HEK293 (cell line): ENCODE data around the gene CLDN16.

ENCODE experiments used
- CTCF ChIA-PET: fragments of 350-600 bp; formaldehyde crosslinking; extraction: SDS; loops from one replicate; lab custom pipeline; 2021; ENCODE audit warnings: antibody characterized with exemption; lab: Yijun Ruan, JAX
- POLR2A ChIA-PET: fragments of 300-600 bp; formaldehyde crosslinking; extraction: SDS; loops from one replicate; lab custom pipeline; 2020; ENCODE audit warnings: antibody characterized with exemption, inconsistent platforms; lab: Yijun Ruan, JAX
- H3K27ac ChIP-seq: fragments of 200-500 bp; sonication (Bioruptor generic); 2 replicates; pipeline ENCODE4 v1.5.1; 2014; ENCODE audit warnings: low read depth, low read length, control low read depth, inconsistent platforms; ENCODE audit errors: extremely low read depth
- H3K36me3 ChIP-seq, 2 experiments: fragments of 200-500 bp in 1 of 2; sonication (Bioruptor generic) in 1 of 2; 1 replicate in 1 of 2; 2 replicates in 1 of 2; pipeline ENCODE4 v1.5.1; 2014 to 2017; ENCODE audit warnings: inconsistent platforms in 2 of 2, low read length in 2 of 2; ENCODE audit not compliant: control insufficient read depth in 2 of 2, insufficient read depth in 1 of 2
- H3K4me1 ChIP-seq: fragments of 200-500 bp; sonication (Bioruptor generic); 2 replicates; pipeline ENCODE4 v1.5.1; 2014; ENCODE audit warnings: mild to moderate bottlenecking, low read length, inconsistent platforms; ENCODE audit not compliant: control insufficient read depth, insufficient read depth
- H3K4me3 ChIP-seq: 2 replicates; pipeline ENCODE4 v1.5.1; 2011; ENCODE audit warnings: low read depth, mild to moderate bottlenecking, control low read depth, low read length, moderate library complexity
- H3K9me3 ChIP-seq: fragments of 200-500 bp; sonication (Bioruptor generic); 2 replicates; pipeline ENCODE4 v1.5.1; 2014; ENCODE audit warnings: low read depth, low read length, inconsistent platforms; ENCODE audit not compliant: control insufficient read depth, insufficient read depth
- GLIS2 ChIP-seq: fragments of 450-650 bp; formaldehyde crosslinking; IDR thresholded peaks from 2 replicates; pipeline ENCODE4 v1.5.1; 2016; ENCODE audit warnings: missing biosample characterization, missing genetic modification characterization
- INSM2 ChIP-seq: fragments of 450-650 bp; formaldehyde crosslinking; IDR thresholded peaks from 2 replicates; pipeline ENCODE4 v1.5.1; 2016; ENCODE audit warnings: missing biosample characterization, missing genetic modification characterization
- KLF8 ChIP-seq: fragments of 450-650 bp; formaldehyde crosslinking; IDR thresholded peaks from 2 replicates; pipeline ENCODE4 v1.5.1; 2016; ENCODE audit warnings: missing biosample characterization, missing genetic modification characterization
- RBAK ChIP-seq: fragments of 450-650 bp; formaldehyde crosslinking; IDR thresholded peaks from 2 replicates; pipeline ENCODE4 v1.5.1; 2016; ENCODE audit warnings: missing biosample characterization, missing genetic modification characterization
- SCRT2 ChIP-seq: fragments of 450-650 bp; formaldehyde crosslinking; IDR thresholded peaks from 2 replicates; pipeline ENCODE4 v1.5.1; 2016; ENCODE audit warnings: missing biosample characterization, missing genetic modification characterization
- SP2 ChIP-seq: fragments of 450-650 bp; formaldehyde crosslinking; IDR thresholded peaks from 2 replicates; pipeline ENCODE4 v1.5.1; 2016; ENCODE audit warnings: missing biosample characterization, missing genetic modification characterization
- SP3 ChIP-seq: fragments of 450-650 bp; formaldehyde crosslinking; IDR thresholded peaks from 2 replicates; pipeline ENCODE4 v1.5.1; 2016; ENCODE audit warnings: missing biosample characterization, missing genetic modification characterization
- ZBTB1 ChIP-seq: fragments of 450-650 bp; formaldehyde crosslinking; IDR thresholded peaks from 2 replicates; pipeline ENCODE4 v1.5.1; 2016; ENCODE audit warnings: missing biosample characterization, missing genetic modification characterization
- ZBTB17 ChIP-seq: fragments of 450-650 bp; formaldehyde crosslinking; IDR thresholded peaks from 2 replicates; pipeline ENCODE4 v1.5.1; 2016; ENCODE audit warnings: missing biosample characterization, missing genetic modification characterization
- ZBTB21 ChIP-seq: fragments of 450-650 bp; formaldehyde crosslinking; IDR thresholded peaks from 2 replicates; pipeline ENCODE4 v1.5.1; 2017; ENCODE audit warnings: missing biosample characterization, missing genetic modification characterization
- ZBTB26 ChIP-seq: fragments of 450-650 bp; formaldehyde crosslinking; optimal IDR thresholded peaks from 2 replicates; pipeline ENCODE3; 2016; ENCODE audit warnings: missing biosample characterization, mild to moderate bottlenecking, missing genetic modification characterization
- ZBTB8A ChIP-seq: fragments of 450-650 bp; formaldehyde crosslinking; IDR thresholded peaks from 2 replicates; pipeline ENCODE4 v1.5.1; 2016; ENCODE audit warnings: missing biosample characterization, missing genetic modification characterization
- ZNF114 ChIP-seq: fragments of 450-650 bp; formaldehyde crosslinking; IDR thresholded peaks from 2 replicates; pipeline ENCODE4 v1.5.0; 2017; ENCODE audit warnings: missing biosample characterization, missing genetic modification characterization
- ZNF148 ChIP-seq: fragments of 450-650 bp; formaldehyde crosslinking; IDR thresholded peaks from 2 replicates; pipeline ENCODE4 v1.5.0; 2017; ENCODE audit warnings: missing biosample characterization, missing genetic modification characterization, borderline replicate concordance
- ZNF155 ChIP-seq: fragments of 450-650 bp; formaldehyde crosslinking; IDR thresholded peaks from 2 replicates; pipeline ENCODE4 v1.5.1; 2016; ENCODE audit warnings: missing biosample characterization, missing genetic modification characterization
- ZNF202 ChIP-seq: fragments of 450-650 bp; formaldehyde crosslinking; IDR thresholded peaks from 2 replicates; pipeline ENCODE4 v1.5.1; 2016; ENCODE audit warnings: missing biosample characterization, missing genetic modification characterization, borderline replicate concordance
- ZNF26 ChIP-seq: fragments of 450-650 bp; formaldehyde crosslinking; IDR thresholded peaks from 2 replicates; pipeline ENCODE4 v1.5.1; 2016; ENCODE audit warnings: missing biosample characterization, missing genetic modification characterization
- ZNF335 ChIP-seq: fragments of 450-650 bp; formaldehyde crosslinking; conservative IDR thresholded peaks from 2 replicates; pipeline ENCODE4 v1.5.1; 2016; ENCODE audit warnings: missing biosample characterization, missing genetic modification characterization
- ZNF404 ChIP-seq: fragments of 450-650 bp; formaldehyde crosslinking; IDR thresholded peaks from 2 replicates; pipeline ENCODE4 v1.5.1; 2017; ENCODE audit warnings: missing biosample characterization, missing genetic modification characterization
- ZNF488 ChIP-seq: fragments of 450-650 bp; formaldehyde crosslinking; IDR thresholded peaks from 2 replicates; pipeline ENCODE4 v1.5.1; 2016; ENCODE audit warnings: missing biosample characterization, missing genetic modification characterization
- ZNF645 ChIP-seq: fragments of 450-650 bp; formaldehyde crosslinking; IDR thresholded peaks from 2 replicates; pipeline ENCODE4; 2016; ENCODE audit warnings: missing biosample characterization, missing genetic modification characterization
- ZNF654 ChIP-seq: fragments of 450-650 bp; formaldehyde crosslinking; IDR thresholded peaks from 2 replicates; pipeline ENCODE4 v1.5.1; 2016; ENCODE audit warnings: low read depth, missing biosample characterization, missing genetic modification characterization
- ZNF747 ChIP-seq: fragments of 450-650 bp; formaldehyde crosslinking; IDR thresholded peaks from 2 replicates; pipeline ENCODE4 v1.5.1; 2016; ENCODE audit warnings: missing biosample characterization, missing genetic modification characterization
- ZSCAN23 ChIP-seq: fragments of 450-650 bp; formaldehyde crosslinking; IDR thresholded peaks from 2 replicates; pipeline ENCODE4 v1.5.1; 2016; ENCODE audit warnings: missing biosample characterization, missing genetic modification characterization
- ZSCAN30 ChIP-seq: fragments of 450-650 bp; IDR thresholded peaks from 2 replicates; pipeline ENCODE4 v1.5.1; 2018; ENCODE audit warnings: missing biosample characterization, mild to moderate bottlenecking, missing genetic modification characterization, moderate library complexity

The CLDN16 gene

GRCh38 chr3:190424108-190424477 lies 36.1 kb downstream of the CLDN16 start:
- no peak for TF ChIP-seq ZNF202 (tag by site-specific recombination)
- TF ChIP-seq ZBTB21 (tag by site-specific recombination) = no peak
- no peak for TF ChIP-seq ZNF26
- TF ChIP-seq ZBTB8A (tag by site-specific recombination) = no peak
- no peak for TF ChIP-seq SP3
- no peak for TF ChIP-seq ZNF148 (tag by site-specific recombination)
- H3K4me3 ChIP-seq = no peak overlapping the region
- H3K36me3 ChIP-seq = no peaks in the 10 kb centered on the region
- no peaks in the 10 kb centered on the region for H3K9me3 ChIP-seq
- POLR2A ChIA-PET = interaction anchor here (0.9 kb wide), 1 partner anchor 91 kb away, joined by 3 read pairs; no protein-coding TSS in a partner anchor
- H3K4me1 ChIP-seq = no peaks in the 10 kb centered on the region
- H3K27ac ChIP-seq = no peak overlapping the region
- CTCF ChIA-PET = interaction anchor here (0.6 to 2.9 kb wide), 8 partner anchors 11 to 463 kb away, joined by 3 to 14 read pairs (median 5); partner anchors contain the start of gene CLDN1

GRCh38 chr3:190424478-190425439 lies 36.8 kb downstream of the CLDN16 start:
- Histone ChIP-seq H3K4me3 (no peak overlapping the region), H3K9me3 (no peaks in the 10 kb centered on the region), H3K36me3 (no peaks in the 10 kb centered on the region), H3K4me1 (no peaks in the 10 kb centered on the region), H3K27ac (no peak overlapping the region)
- CTCF ChIA-PET = interaction anchor here (0.6 to 2.9 kb wide), 11 partner anchors 11 to 463 kb away, joined by 3 to 14 read pairs (median 4); partner anchors contain the start of genes CLDN1 and TMEM207
- POLR2A ChIA-PET = interaction anchor here (0.9 kb wide), 1 partner anchor 90 kb away, joined by 3 read pairs; no protein-coding TSS in a partner anchor
- TF ChIP-seq RBAK (no peak), INSM2 (tag by site-specific recombination) (peak; percentile 75; the same call in 1 of the 2 replicates), ZSCAN23 (peak; percentile 82), ZBTB17 (tag by site-specific recombination) (peak; percentile 84), ZSCAN30 (tag by site-specific recombination) (no peak), ZNF114 (tag by site-specific recombination) (no peak), SP2 (0 out of 2 replicates have a peak, but pooled peaks have one; percentile 10), ZNF747 (tag by site-specific recombination) (no peak), ZNF155 (no peak), ZNF645 (tag by site-specific recombination) (no peak), ZNF404 (tag by site-specific recombination) (no peak), ZNF202 (tag by site-specific recombination) (no peak), ZBTB1 (tag by site-specific recombination) (no peak), ZNF335 (tag by site-specific recombination) (peak; percentile 24; the same call in 1 of the 2 replicates), ZBTB26 (no peak), KLF8 (peak; percentile 72; the same call in 1 of the 2 replicates), ZNF654 (tag by site-specific recombination) (peak; percentile 59), ZNF488 (tag by site-specific recombination) (no peak), GLIS2 (tag by site-specific recombination) (peak; percentile 51), SCRT2 (tag by site-specific recombination) (no peak)
